Pancreas (tissue), 10 donors: Measurements from ENCODE around the gene SETBP1. TPM values are rescaled to one million over a fixed set of nuclear protein-coding genes. Genes with fewer than 3 reads are reported as not detected.

Experiments
- ATAC-seq, 4 donors: fragments of 200-7000 bp; cut with Tn5 transposase; one replicate each; pipeline versions ENCODE4 v1.8.0 to v1.9.1; 2020; ENCODE audit warnings: mild to moderate bottlenecking in 4 of 4, moderate library complexity in 4 of 4
- DNase-seq, 6 donors: peaks; one replicate each; pipeline ENCODE4 v3.0.0-alpha.2; 2020
- FAIRE-seq: peaks from 2 replicates; lab custom pipeline; 2012; peaks lifted over from hg19 to GRCh38; lab: Jason Lieb, UNC
- H3K27ac ChIP-seq, 4 donors: fragments of 200-600 bp; sonication (generic); 1 replicate in 3 of 4; 2 replicates in 1 of 4; pipeline versions ENCODE4 v1.5.0 to v1.8.0; 2020
- H3K27me3 ChIP-seq, 4 donors: fragments of 200-600 bp; one replicate each; pipeline ENCODE4 v1.8.0; 2021
- H3K36me3 ChIP-seq, 3 donors: fragments of 200-600 bp; sonication (generic) in 1 of 3; one replicate each; pipeline versions ENCODE4 v1.5.0 to v1.8.0; 2020 to 2021
- H3K4me1 ChIP-seq, 3 donors: fragments of 200-600 bp; one replicate each; pipeline ENCODE4 v1.8.0; 2021
- H3K4me3 ChIP-seq, 4 donors: fragments of 200-600 bp; sonication (generic) in 2 of 4; one replicate each; pipeline versions ENCODE4 v1.5.0 to v1.8.0; 2020 to 2021
- H3K9me3 ChIP-seq, 4 donors: fragments of 200-600 bp; one replicate each; pipeline ENCODE4 v1.8.0; 2021
- CTCF ChIP-seq, 4 donors: fragments of 200-600 bp; sonication (generic) in 3 of 4; IDR thresholded peaks; one replicate each; pipeline versions ENCODE4 v1.5.0 to v1.8.0; 2021; ENCODE audit warnings: antibody characterized with exemption in 4 of 4
- WGBS, 2 donors: extraction: QIAGEN DNeasy Blood & Tissue Kit; methylation state at CpG; one replicate each; pipeline ENCODE4 v1.1.7; 2013; 5-methylcytosine and 5-hydroxymethylcytosine counted together
- intact Hi-C, 3 donors: fragments of 100-400 bp; cut with DNase I; formaldehyde crosslinking; loops; one replicate each; pipeline versions ENCODE4 v1.11.1 to v1.14.2; 2022
- polyA plus RNA-seq, 2 donors: library from polyadenylated mRNA; stranded (reverse); fragments of 200-250 nt; gene quantifications; one replicate each; pipeline ENCODE4 v1.2.3, GENCODE V29; 2013
- total RNA-seq, 6 donors: library from RNA; stranded (reverse); fragmentation: NEBNext Ultra II Directional in 4 of 6; extraction: Animal tissue kit (Norgen Biotek cat#: 25700) in 4 of 6; gene quantifications; one replicate each; pipeline versions ENCODE4 v1.2.1 to v1.2.4, GENCODE V29; 2021 to 2023
- donor health status: healthy with polysubstance abuse.
- donor health status: DM: no; HTN: no; CAD: no; lungs with moderate emphysema.
- donor health status: DM: no; HTN: no; CAD: no.
- donor health status: control.
- donor health status: control.
- donor health status: Bipolar disorder and iron deficiency.
- donor health status: DM: yes; HTN: yes; CAD: no.
- donor health status: DM: no; HTN: no; CAD: no.
- donor health status: DM: no; HTN: no; CAD: no.
- donor health status: DM: yes; HTN: yes; CAD: no.

Gene SETBP1
- total and polyA plus RNA-seq, 8 donors = 3.9 to 24.0 (median 18.1) TPM

DNA sequence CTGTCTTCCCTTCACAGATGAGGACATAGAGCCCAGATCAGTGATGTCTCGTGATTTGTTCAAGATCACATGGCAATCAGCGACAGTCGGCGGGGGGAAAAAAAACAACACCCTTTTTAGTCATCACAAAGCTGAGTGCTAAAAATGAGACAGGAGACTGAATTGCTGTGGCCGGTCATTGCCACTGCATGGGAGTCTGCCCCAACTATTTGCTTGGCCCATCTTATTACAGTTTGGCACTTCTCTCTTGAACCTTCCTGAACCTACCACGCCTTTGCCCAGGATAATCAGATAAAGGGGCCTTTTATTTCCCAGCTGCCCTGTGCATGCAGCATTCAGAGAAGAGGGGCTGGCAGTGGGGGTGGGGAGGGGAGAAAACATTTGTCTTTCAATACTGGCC is 42.7 kb downstream of the SETBP1 start:
- 89 to 93% methylated on average over 6 of the region's 6 CpGs for WGBS, 2 donors
- Histone ChIP-seq H3K27me3 (no peaks in the 10 kb centered on the region), H3K9me3 (no peaks in the 10 kb centered on the region), H3K27ac (no peak overlapping the region), H3K4me1 (peaks cover 3 to 23% (median 16%) of the 10 kb centered on the region in 3 donors), H3K36me3 (no peaks in the 10 kb centered on the region), H3K4me3 (no peak overlapping the region)
- FAIRE-seq (no peak), ATAC-seq (no peak), DNase-seq (no peak)
- TF ChIP-seq CTCF (IDR thresholded peaks at IDR 0.05) = no peak
- intact Hi-C loops = no loop called here

- no peak for TF ChIP-seq CTCF (IDR thresholded peaks at IDR 0.05)
- no peak overlapping the region for H3K4me3 ChIP-seq
- DNase-seq (no peak), ATAC-seq (peak in 2 of 4 donors; percentile 5 to 24), FAIRE-seq (no peak)
- no peaks in the 10 kb centered on the region for H3K36me3 ChIP-seq
- peak overlapping the region in 1 of 4 donors; percentile 84 for H3K27ac ChIP-seq
- no peaks in the 10 kb centered on the region for H3K9me3 ChIP-seq
- no peaks in the 10 kb centered on the region for H3K27me3 ChIP-seq
- WGBS, 2 donors = 89 to 90% methylated on average over 1 of the region's 1 CpG
- intact Hi-C loops = no loop called here
- peaks cover 3 to 23% (median 16%) of the 10 kb centered on the region in 3 donors for H3K4me1 ChIP-seq
Measured at GRCh38 chr18:44724105-44724778, 43.6 kb downstream of the SETBP1 start.

GRCh38 chr18:44725300-44726058 is 44.8 kb downstream of the SETBP1 start:
- no peaks in the 10 kb centered on the region for H3K36me3 ChIP-seq
- H3K27ac ChIP-seq = peak overlapping the region in 3 of 4 donors; percentile 46 to 84 (median 71)
- H3K9me3 ChIP-seq = no peaks in the 10 kb centered on the region
- H3K4me3 ChIP-seq = no peak overlapping the region
- FAIRE-seq (no peak), ATAC-seq (peak; percentile 61 to 91 (median 76)), DNase-seq (peak in 1 of 6 donors; percentile 32)
- H3K27me3 ChIP-seq = no peaks in the 10 kb centered on the region
- peaks cover 3 to 23% (median 16%) of the 10 kb centered on the region in 3 donors for H3K4me1 ChIP-seq
- intact Hi-C loops = no loop called here
- TF ChIP-seq CTCF (IDR thresholded peaks at IDR 0.05) = no peak
- WGBS, 2 donors = 50 to 55% methylated on average over 5 of the region's 5 CpGs

GRCh38 chr18:44726059-44726421 is 45.4 kb downstream of the SETBP1 start:
- no peaks in the 10 kb centered on the region for H3K27me3 ChIP-seq
- TF ChIP-seq CTCF (IDR thresholded peaks at IDR 0.05) = no peak
- H3K27ac ChIP-seq = peak overlapping the region in 3 of 4 donors; percentile 46 to 84 (median 71)
- FAIRE-seq (peak; percentile 5), DNase-seq (no peak), ATAC-seq (no peak)
- intact Hi-C loops = no loop called here
- no peaks in the 10 kb centered on the region for H3K36me3 ChIP-seq
- H3K4me1 ChIP-seq = peaks cover 3 to 23% (median 16%) of the 10 kb centered on the region in 3 donors
- no peak overlapping the region for H3K4me3 ChIP-seq
- H3K9me3 ChIP-seq = no peaks in the 10 kb centered on the region
